HepG2 (cell line): ENCODE measurements around the gene PDXDC1. TPM values are rescaled to one million over a fixed set of nuclear protein-coding genes. Genes with fewer than 3 reads are reported as not detected.
"Not testable (repeated sequence)": the region's sequence is repeated elsewhere in the genome, so short reads cannot be mapped to it uniquely, and the experiment has no call there.

ENCODE experiments used
- ARID5B ChIP-seq: IDR thresholded peaks from 2 replicates; pipeline ENCODE4 v1.4.0; 2020; ENCODE audit warnings: mild to moderate bottlenecking, missing genetic modification reagents
- CREB1 ChIP-seq, 2 experiments: fragments of 450-650 bp in 1 of 2; IDR thresholded peaks; 2 replicates each; pipeline ENCODE4 v1.6.1; 2016 to 2017; ENCODE audit warnings: control low read depth in 1 of 2, mild to moderate bottlenecking in 1 of 2, missing compliant biosample characterization in 1 of 2, missing genetic modification characterization in 1 of 2
- EP300 ChIP-seq, 3 experiments: sonication (generic) in 1 of 3; formaldehyde crosslinking in 1 of 3; IDR thresholded peaks; 2 replicates each; pipeline versions ENCODE4 v1.5.1 to v1.6.1; 2011 to 2020; ENCODE audit warnings: low read depth in 2 of 3, low read length in 2 of 3, borderline replicate concordance in 1 of 3, improper control_type of control experiment in 1 of 3, mild to moderate bottlenecking in 1 of 3, missing genetic modification reagents in 1 of 3, moderate library complexity in 1 of 3
- FOSL2 ChIP-seq: sonication (generic); formaldehyde crosslinking; IDR thresholded peaks from 2 replicates; pipeline ENCODE4 v1.4.0; 2020; ENCODE audit warnings: missing genetic modification reagents
- FOXA1 ChIP-seq, 2 experiments: fragments of 450-650 bp in 1 of 2; sonication (generic) in 1 of 2; formaldehyde crosslinking in 1 of 2; IDR thresholded peaks; 2 replicates each; pipeline versions ENCODE4 v1.4.0 to v1.6.1; 2016 to 2020; ENCODE audit warnings: missing genetic modification reagents in 1 of 2
- FOXK2 ChIP-seq: fragments of 450-650 bp; IDR thresholded peaks from 2 replicates; pipeline ENCODE4 v1.6.1; 2016
- MXI1 ChIP-seq: IDR thresholded peaks from 3 replicates; pipeline ENCODE4 v1.6.1; 2012; ENCODE audit warnings: low read depth, low read length, inconsistent platforms, borderline replicate concordance
- NR2F6 ChIP-seq, 2 experiments: IDR thresholded peaks; 2 replicates each; pipeline ENCODE4 v1.6.1; 2016; ENCODE audit warnings: antibody characterized with exemption in 1 of 2, mild to moderate bottlenecking in 1 of 2
- PATZ1 ChIP-seq: sonication (generic); formaldehyde crosslinking; IDR thresholded peaks from 2 replicates; pipeline ENCODE4 v1.4.0; 2020; ENCODE audit warnings: missing genetic modification reagents
- SALL1 ChIP-seq: sonication (generic); formaldehyde crosslinking; IDR thresholded peaks from 2 replicates; pipeline ENCODE4 v1.8.0; 2022; ENCODE audit warnings: mild to moderate bottlenecking, missing genetic modification reagents
- SAP130 ChIP-seq: IDR thresholded peaks from 2 replicates; pipeline ENCODE4 v1.6.1; 2016; ENCODE audit warnings: low read depth
- SOX5 ChIP-seq: IDR thresholded peaks from 2 replicates; pipeline ENCODE4 v1.6.1; 2016; ENCODE audit warnings: borderline replicate concordance
- TFAP4 ChIP-seq: sonication (generic); IDR thresholded peaks from 2 replicates; pipeline ENCODE4 v1.6.1; 2016; ENCODE audit warnings: low read depth, borderline replicate concordance
- ZBTB26 ChIP-seq: IDR thresholded peaks from 2 replicates; pipeline ENCODE4 v1.6.1; 2016; ENCODE audit warnings: missing compliant biosample characterization, missing genetic modification reagents, borderline replicate concordance
- ZBTB37 ChIP-seq: sonication (generic); formaldehyde crosslinking; IDR thresholded peaks from 2 replicates; pipeline ENCODE4 v1.4.0; 2020; ENCODE audit warnings: mild to moderate bottlenecking, missing genetic modification reagents
- ZBTB38 ChIP-seq: sonication (generic); formaldehyde crosslinking; IDR thresholded peaks from 2 replicates; pipeline ENCODE4 v1.5.1; 2020; ENCODE audit warnings: mild to moderate bottlenecking, missing genetic modification reagents
- polyA plus RNA-seq, 8 experiments: library from polyadenylated mRNA; depleted of rRNA in 3 of 8; stranded (reverse) in 7 of 8; unstranded in 1 of 8; fragments of >200 nt; fragmentation: Illumina TruSeq in 4 of 8; extraction: Trizol in 4 of 8; gene quantifications; 2 replicates each; pipeline versions ENCODE4 v1.2.1 to v1.2.3, GENCODE V29; 2011 to 2016; ENCODE audit warnings: low read depth in 4 of 8, missing spikeins in 1 of 8, mixed read lengths in 1 of 8; ENCODE audit not compliant: insufficient read depth in 1 of 8
- total RNA-seq, 5 experiments: library from RNA; depleted of rRNA; stranded (reverse); fragments of >200 nt; fragmentation: Illumina TruSeq; extraction: Trizol; gene quantifications; 2 replicates each; pipeline ENCODE4 v1.2.3, GENCODE V29; 2016; ENCODE audit warnings: low read depth in 1 of 5

The PDXDC1 gene
- total and polyA plus RNA-seq, 2 of the 13 experiments (the other 11 are each of a cell fraction or from before 2014, with no cell fraction given) = 133 to 169 TPM

- TF ChIP-seq ZBTB26 (CRISPR knock-in tag) = peak; percentile 47; the same call in 1 of the 2 replicates
- peak; percentile 90 for TF ChIP-seq TFAP4
- TF ChIP-seq NR2F6 (IDR thresholded peaks at IDR 0.05); EP300 (CRISPR knock-in tag; IDR thresholded peaks at IDR 0.05; ENCODE audit: borderline replicate concordance); FOXA1 (IDR thresholded peaks at IDR 0.05); CREB1 (CRISPR knock-in tag; IDR thresholded peaks at IDR 0.05): not testable (repeated sequence)
- TF ChIP-seq NR2F6 (CRISPR knock-in tag; IDR thresholded peaks at IDR 0.05) = peak; percentile 42; the same call in 1 of the 2 replicates
- peak; percentile 31; the same call in 1 of the 2 replicates for TF ChIP-seq FOXK2
- TF ChIP-seq MXI1 = peak; percentile 21; the same call in 1 of the 3 replicates
- TF ChIP-seq ARID5B = peak; percentile 53
- TF ChIP-seq ZBTB38 = peak; percentile 56; the same call in 1 of the 2 replicates
- peak; percentile 54; the same call in 1 of the 2 replicates for TF ChIP-seq SALL1
- peak in 1 of 2 experiments; percentile 35; a peak in 1 of 4 replicates for TF ChIP-seq EP300 (IDR thresholded peaks at IDR 0.05; ENCODE audit: low read depth in 2 of 2, low read length in 2 of 2)
- TF ChIP-seq SOX5 (CRISPR knock-in tag) = peak; percentile 14; the same call in 1 of the 2 replicates
- TF ChIP-seq FOXA1 (CRISPR knock-in tag; IDR thresholded peaks at IDR 0.05) = peak; percentile 72
- TF ChIP-seq PATZ1 = peak; percentile 50; the same call in 1 of the 2 replicates
- peak; percentile 34; the same call in 1 of the 2 replicates for TF ChIP-seq CREB1 (IDR thresholded peaks at IDR 0.05)
- 0 out of 2 replicates have a peak, but pooled peaks have one; percentile 56 for TF ChIP-seq ZBTB37 (CRISPR knock-in tag)
- peak; percentile 96 for TF ChIP-seq SAP130 (CRISPR knock-in tag)
- TF ChIP-seq FOSL2 (CRISPR knock-in tag) = peak; percentile 69
Measured at GRCh38 chr16:15016951-15017580, 42.2 kb downstream of the PDXDC1 start (continued).
